GM12878 (cell line): ENCODE results near the gene ANKRD16.

Experiments
- ATF2 ChIP-seq: IDR thresholded peaks from 2 replicates; pipeline ENCODE4 v1.6.1; 2012; ENCODE audit warnings: low read length, inconsistent platforms
- BMI1 ChIP-seq: fragments of 450-650 bp; IDR thresholded peaks from 2 replicates; pipeline ENCODE4 v1.6.1; 2016; ENCODE audit warnings: mild to moderate bottlenecking, moderate library complexity, borderline replicate concordance
- CHD2 ChIP-seq: IDR thresholded peaks from 2 replicates; pipeline ENCODE4 v1.6.1; 2011; ENCODE audit warnings: low read depth, low read length, improper control_type of control experiment, borderline replicate concordance
- ELK1 ChIP-seq: IDR thresholded peaks from 2 replicates; pipeline ENCODE4 v1.6.1; 2012; ENCODE audit warnings: low read depth, low read length, improper control_type of control experiment
- EZH2 ChIP-seq: IDR thresholded peaks from 2 replicates; pipeline ENCODE4 v1.6.1; 2012; ENCODE audit warnings: low read depth, mild to moderate bottlenecking, control low read depth, inconsistent platforms, low read length, borderline replicate concordance; ENCODE audit not compliant: control insufficient read depth
- FOXM1 ChIP-seq: IDR thresholded peaks from 2 replicates; pipeline ENCODE4 v1.6.1; 2012; ENCODE audit warnings: low read depth, mild to moderate bottlenecking, inconsistent platforms, low read length, moderate library complexity
- HCFC1 ChIP-seq: fragments of 150-350 bp; IDR thresholded peaks from 2 replicates; pipeline ENCODE4 v1.6.1; 2014; ENCODE audit warnings: low read length
- JUND ChIP-seq: IDR thresholded peaks from 2 replicates; pipeline ENCODE4 v1.6.1; 2012; ENCODE audit warnings: low read depth, mild to moderate bottlenecking, low read length, improper control_type of control experiment, moderate library complexity
- KDM1A ChIP-seq: fragments of 200-600 bp; sonication (generic); IDR thresholded peaks from 2 replicates; pipeline ENCODE4 v1.6.1; 2016; ENCODE audit warnings: borderline replicate concordance
- NR2C1 ChIP-seq: fragments of 450-650 bp; IDR thresholded peaks from 2 replicates; pipeline ENCODE4 v1.6.1; 2017; ENCODE audit warnings: antibody characterized with exemption, mild to moderate bottlenecking, moderate library complexity
- RAD21 ChIP-seq: IDR thresholded peaks from 2 replicates; pipeline ENCODE4 v1.6.1; 2011; ENCODE audit warnings: mild to moderate bottlenecking, low read depth, low read length, moderate library complexity; ENCODE audit not compliant: insufficient read depth
- TF ChIP-seq, protein P1 (sequence below), 3 experiments: IDR thresholded peaks in 2 of 3; conservative IDR thresholded peaks in 1 of 3; 2 replicates each; pipeline ENCODE4 v1.5.1; 2011; ENCODE audit warnings: low read depth in 3 of 3, low read length in 3 of 3, mild to moderate bottlenecking in 3 of 3, control low read depth in 2 of 3, moderate library complexity in 2 of 3, inconsistent platforms in 1 of 3, mixed read lengths in 1 of 3; ENCODE audit not compliant: control insufficient read depth in 2 of 3, insufficient read depth in 1 of 3; ENCODE audit errors: extremely low read depth in 1 of 3

DNA sequence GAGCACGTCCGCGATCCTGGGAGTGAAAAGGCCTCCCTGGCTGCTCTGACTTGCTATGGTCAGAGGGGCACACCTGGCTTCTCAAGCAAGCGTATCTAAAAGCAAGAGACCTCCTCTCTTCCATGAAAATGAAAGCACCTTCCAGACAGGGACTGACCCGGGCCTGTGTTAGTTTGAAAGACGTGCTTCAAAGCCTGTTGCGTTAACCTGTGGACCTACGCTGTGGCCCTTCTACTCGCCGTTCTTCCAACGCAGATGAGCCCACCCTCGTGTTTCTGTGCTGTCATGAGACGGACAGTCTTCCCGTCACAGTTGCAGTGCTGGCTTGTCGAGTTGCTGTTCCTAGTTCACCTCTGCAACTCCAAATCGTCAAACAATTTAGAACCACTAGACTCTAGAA, 61.0 kb downstream of the ANKRD16 start:
- TF ChIP-seq JUND = no peak
- TF ChIP-seq HCFC1 = no peak
- TF ChIP-seq RAD21 = no peak
- TF ChIP-seq KDM1A = no peak
- TF ChIP-seq, protein P1, sequence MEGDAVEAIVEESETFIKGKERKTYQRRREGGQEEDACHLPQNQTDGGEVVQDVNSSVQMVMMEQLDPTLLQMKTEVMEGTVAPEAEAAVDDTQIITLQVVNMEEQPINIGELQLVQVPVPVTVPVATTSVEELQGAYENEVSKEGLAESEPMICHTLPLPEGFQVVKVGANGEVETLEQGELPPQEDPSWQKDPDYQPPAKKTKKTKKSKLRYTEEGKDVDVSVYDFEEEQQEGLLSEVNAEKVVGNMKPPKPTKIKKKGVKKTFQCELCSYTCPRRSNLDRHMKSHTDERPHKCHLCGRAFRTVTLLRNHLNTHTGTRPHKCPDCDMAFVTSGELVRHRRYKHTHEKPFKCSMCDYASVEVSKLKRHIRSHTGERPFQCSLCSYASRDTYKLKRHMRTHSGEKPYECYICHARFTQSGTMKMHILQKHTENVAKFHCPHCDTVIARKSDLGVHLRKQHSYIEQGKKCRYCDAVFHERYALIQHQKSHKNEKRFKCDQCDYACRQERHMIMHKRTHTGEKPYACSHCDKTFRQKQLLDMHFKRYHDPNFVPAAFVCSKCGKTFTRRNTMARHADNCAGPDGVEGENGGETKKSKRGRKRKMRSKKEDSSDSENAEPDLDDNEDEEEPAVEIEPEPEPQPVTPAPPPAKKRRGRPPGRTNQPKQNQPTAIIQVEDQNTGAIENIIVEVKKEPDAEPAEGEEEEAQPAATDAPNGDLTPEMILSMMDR (IDR thresholded peaks at IDR 0.05 in 2 of 3, conservative IDR thresholded peaks at IDR 0.05 in 1 of 3; ENCODE audit: control insufficient read depth in 2 of 3, extremely low read depth in 1 of 3, insufficient read depth in 1 of 3, low read depth in 3 of 3, low read length in 3 of 3) = no peak
- TF ChIP-seq EZH2 = no peak
- no peak for TF ChIP-seq ATF2
- TF ChIP-seq ELK1 = no peak
- no peak for TF ChIP-seq CHD2
- TF ChIP-seq NR2C1 = no peak
- no peak for TF ChIP-seq FOXM1
- no peak for TF ChIP-seq BMI1
